ENCODE data around the gene DTL.

DNA sequence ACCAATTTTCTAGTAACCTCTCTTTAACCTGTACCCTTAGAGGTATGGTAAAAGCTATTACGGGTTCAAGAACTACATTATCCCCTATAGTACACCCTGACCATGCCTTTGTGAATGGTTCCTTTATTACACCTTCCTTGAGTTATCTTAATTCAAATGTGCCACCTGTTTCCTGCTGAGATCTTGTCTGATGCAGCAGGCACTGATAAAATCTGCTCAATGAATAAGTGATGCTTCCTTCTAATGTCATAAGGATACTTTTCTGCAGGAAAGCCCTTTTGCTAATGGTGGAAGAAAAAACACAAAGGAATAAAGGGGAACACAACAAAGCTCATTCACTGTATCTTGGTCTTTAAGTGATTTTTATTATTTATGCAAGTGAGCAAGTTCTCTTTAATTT lies 26.0 kb upstream of the DTL start:
- TF ChIP-seq, protein P1, sequence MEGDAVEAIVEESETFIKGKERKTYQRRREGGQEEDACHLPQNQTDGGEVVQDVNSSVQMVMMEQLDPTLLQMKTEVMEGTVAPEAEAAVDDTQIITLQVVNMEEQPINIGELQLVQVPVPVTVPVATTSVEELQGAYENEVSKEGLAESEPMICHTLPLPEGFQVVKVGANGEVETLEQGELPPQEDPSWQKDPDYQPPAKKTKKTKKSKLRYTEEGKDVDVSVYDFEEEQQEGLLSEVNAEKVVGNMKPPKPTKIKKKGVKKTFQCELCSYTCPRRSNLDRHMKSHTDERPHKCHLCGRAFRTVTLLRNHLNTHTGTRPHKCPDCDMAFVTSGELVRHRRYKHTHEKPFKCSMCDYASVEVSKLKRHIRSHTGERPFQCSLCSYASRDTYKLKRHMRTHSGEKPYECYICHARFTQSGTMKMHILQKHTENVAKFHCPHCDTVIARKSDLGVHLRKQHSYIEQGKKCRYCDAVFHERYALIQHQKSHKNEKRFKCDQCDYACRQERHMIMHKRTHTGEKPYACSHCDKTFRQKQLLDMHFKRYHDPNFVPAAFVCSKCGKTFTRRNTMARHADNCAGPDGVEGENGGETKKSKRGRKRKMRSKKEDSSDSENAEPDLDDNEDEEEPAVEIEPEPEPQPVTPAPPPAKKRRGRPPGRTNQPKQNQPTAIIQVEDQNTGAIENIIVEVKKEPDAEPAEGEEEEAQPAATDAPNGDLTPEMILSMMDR (conservative IDR thresholded peaks at IDR 0.05; ENCODE audit: low read length): no peak
- no peak for TF ChIP-seq EZH2phosphoT487 (IDR thresholded peaks at IDR 0.05; ENCODE audit: borderline replicate concordance, low read depth, low read length)

Measured in OCI-LY7 (cell line).